ENCODE results near the gene EVC.

Gene EVC

DNA sequence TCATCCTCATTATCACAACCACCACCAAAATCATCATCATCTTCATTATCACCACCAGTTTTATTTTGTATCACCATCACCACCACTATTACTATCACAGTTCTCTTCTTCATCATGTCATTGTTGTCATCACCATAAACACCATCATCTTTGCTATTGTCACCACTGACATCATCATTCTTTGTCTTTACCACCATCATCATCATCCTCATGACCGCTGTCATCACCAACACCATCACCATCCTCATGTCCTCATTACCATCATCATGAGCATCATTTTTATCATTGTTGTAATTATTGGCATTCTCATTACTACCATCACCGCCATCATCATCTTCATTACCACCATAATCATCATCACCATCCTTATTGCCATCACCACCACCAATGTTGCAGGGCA is 31.4 kb downstream of the EVC start:
- H3K4me3 ChIP-seq (ENCODE audit: low read depth, low read length), result no peak overlapping the region
- TF ChIP-seq, protein P1, sequence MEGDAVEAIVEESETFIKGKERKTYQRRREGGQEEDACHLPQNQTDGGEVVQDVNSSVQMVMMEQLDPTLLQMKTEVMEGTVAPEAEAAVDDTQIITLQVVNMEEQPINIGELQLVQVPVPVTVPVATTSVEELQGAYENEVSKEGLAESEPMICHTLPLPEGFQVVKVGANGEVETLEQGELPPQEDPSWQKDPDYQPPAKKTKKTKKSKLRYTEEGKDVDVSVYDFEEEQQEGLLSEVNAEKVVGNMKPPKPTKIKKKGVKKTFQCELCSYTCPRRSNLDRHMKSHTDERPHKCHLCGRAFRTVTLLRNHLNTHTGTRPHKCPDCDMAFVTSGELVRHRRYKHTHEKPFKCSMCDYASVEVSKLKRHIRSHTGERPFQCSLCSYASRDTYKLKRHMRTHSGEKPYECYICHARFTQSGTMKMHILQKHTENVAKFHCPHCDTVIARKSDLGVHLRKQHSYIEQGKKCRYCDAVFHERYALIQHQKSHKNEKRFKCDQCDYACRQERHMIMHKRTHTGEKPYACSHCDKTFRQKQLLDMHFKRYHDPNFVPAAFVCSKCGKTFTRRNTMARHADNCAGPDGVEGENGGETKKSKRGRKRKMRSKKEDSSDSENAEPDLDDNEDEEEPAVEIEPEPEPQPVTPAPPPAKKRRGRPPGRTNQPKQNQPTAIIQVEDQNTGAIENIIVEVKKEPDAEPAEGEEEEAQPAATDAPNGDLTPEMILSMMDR (IDR thresholded peaks at IDR 0.05; ENCODE audit: insufficient read depth, low read depth, low read length, missing control alignments), result no peak
- DNase-seq (ENCODE audit: low read depth), result no peak

- DNase-seq (ENCODE audit: low read depth), result no peak
- TF ChIP-seq, protein P1 (IDR thresholded peaks at IDR 0.05; ENCODE audit: insufficient read depth, low read depth, low read length, missing control alignments), result no peak
- no peak overlapping the region for H3K4me3 ChIP-seq (ENCODE audit: low read depth, low read length)
Observed at GRCh38 chr4:5742968-5743367, 32.0 kb downstream of the EVC start.

DNA sequence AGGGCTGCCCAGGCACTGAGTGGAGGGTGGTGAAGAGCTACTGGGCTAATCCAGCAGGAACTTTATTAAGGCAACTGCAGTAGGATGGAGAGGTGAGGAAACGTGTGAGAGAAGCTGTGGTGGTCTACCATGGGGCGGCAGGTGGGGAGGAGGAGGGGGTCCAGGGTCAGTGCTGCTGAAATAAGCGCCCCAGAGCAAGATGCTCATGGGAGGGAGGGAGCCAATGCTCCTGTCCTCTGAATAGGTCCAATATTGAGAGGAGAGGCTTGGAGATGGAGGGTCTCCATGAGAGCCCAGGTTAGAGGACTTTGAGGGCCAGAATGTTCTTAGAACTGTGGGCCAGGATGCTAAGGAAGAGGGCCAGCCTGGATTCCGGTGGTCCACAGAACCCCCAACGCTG is 35.2 kb downstream of the EVC start:
- TF ChIP-seq, protein P1 (IDR thresholded peaks at IDR 0.05; ENCODE audit: insufficient read depth, low read depth, low read length, missing control alignments), result no peak
- DNase-seq (ENCODE audit: low read depth), result no peak
- H3K4me3 ChIP-seq (ENCODE audit: low read depth, low read length), result no peak overlapping the region

DNA sequence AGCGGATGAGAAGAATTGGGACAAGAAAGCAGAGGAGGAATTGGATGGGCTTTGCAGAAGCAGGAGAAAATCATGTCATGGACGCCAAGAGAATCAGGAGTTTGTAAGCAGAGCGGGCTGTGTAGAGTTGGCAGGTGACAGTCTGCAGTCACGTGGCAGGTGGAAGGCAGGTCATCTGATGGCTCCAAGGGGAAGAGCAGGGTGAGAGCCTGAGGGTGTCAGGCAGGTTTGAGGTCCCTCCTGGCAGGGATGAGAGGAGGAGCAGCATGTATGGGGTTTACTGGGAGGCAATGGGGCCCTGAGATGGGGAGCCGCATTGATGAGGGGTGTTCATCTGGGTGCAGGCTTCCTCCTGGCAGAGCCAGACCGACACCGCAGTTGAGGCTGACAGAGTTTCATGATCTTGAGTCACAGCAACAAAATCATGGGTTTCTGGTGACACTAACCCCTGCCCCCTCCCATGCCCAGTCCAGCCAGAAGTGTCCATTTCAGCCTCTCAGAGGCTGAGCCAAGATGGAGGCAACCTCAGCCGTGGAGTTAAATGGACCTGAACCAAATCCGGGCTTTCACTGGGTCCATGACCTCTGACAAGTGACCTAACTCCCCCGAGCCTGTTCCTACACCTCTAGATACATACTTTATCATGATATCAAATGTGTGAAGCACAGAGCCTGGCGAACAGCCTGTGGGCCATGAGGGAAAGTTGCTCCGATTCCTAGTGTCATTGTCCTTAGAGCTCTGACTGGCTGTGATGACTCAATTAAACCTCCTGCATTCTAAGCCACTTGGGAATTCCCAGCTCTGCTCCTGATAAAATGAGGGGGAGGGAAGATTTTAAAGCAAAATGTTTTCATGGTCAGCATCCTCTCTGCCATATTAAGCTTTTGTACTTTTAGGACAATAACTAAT is 36.1 kb downstream of the EVC start:
- H3K4me3 ChIP-seq (ENCODE audit: low read depth, low read length), result no peak overlapping the region
- TF ChIP-seq, protein P1 (IDR thresholded peaks at IDR 0.05; ENCODE audit: insufficient read depth, low read depth, low read length, missing control alignments), result no peak
- DNase-seq (ENCODE audit: low read depth), result no peak

GRCh38 chr4:5747738-5748375 is 36.9 kb downstream of the EVC start:
- H3K4me3 ChIP-seq (ENCODE audit: low read depth, low read length), result no peak overlapping the region
- DNase-seq (ENCODE audit: low read depth), result no peak

DNA sequence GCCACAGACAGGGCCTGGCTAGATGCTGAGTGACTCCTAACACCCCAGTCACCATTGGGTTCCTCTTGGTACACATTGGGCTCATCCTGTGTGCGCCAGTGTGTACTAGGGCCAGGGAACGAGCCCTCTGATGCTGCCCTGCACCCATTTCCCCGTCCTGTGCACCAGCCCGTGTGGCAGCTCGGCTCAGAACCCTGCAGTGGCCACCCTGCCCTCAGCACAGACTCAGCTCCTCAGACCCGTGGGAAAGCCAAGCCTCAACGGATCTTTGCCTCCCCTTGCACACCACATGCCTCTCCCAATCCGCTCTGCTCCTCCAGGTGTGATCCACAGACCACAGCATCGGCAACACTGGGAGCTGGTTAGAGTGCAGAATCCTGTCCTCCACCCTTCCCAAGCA is 38.6 kb downstream of the EVC start:
- TF ChIP-seq, protein P1 (IDR thresholded peaks at IDR 0.05; ENCODE audit: insufficient read depth, low read depth, low read length, missing control alignments), result no peak
- H3K4me3 ChIP-seq (ENCODE audit: low read depth, low read length), result no peak overlapping the region
- DNase-seq (ENCODE audit: low read depth), result no peak

More at GRCh38 chr4:5747738-5748375, 36.9 kb downstream of the EVC start:
- TF ChIP-seq, protein P1 (IDR thresholded peaks at IDR 0.05; ENCODE audit: insufficient read depth, low read depth, low read length, missing control alignments), result no peak

Measured in GM12865 (cell line).